HG02884 (cell line): Measurements from ENCODE around the gene BMP8A.
"Not testable (repeated sequence)": the region's sequence is repeated elsewhere in the genome, so short reads cannot be mapped to it uniquely, and the experiment has no call there.

Experiments
- ATAC-seq: cut with Tn5 transposase; IDR thresholded peaks from one replicate; pipeline ENCODE4 v1.9.1; 2021; ENCODE audit warnings: mild to moderate bottlenecking, moderate library complexity; ENCODE audit not compliant: unreplicated experiment

Gene BMP8A, protein sequence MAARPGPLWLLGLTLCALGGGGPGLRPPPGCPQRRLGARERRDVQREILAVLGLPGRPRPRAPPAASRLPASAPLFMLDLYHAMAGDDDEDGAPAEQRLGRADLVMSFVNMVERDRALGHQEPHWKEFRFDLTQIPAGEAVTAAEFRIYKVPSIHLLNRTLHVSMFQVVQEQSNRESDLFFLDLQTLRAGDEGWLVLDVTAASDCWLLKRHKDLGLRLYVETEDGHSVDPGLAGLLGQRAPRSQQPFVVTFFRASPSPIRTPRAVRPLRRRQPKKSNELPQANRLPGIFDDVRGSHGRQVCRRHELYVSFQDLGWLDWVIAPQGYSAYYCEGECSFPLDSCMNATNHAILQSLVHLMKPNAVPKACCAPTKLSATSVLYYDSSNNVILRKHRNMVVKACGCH

DNA sequence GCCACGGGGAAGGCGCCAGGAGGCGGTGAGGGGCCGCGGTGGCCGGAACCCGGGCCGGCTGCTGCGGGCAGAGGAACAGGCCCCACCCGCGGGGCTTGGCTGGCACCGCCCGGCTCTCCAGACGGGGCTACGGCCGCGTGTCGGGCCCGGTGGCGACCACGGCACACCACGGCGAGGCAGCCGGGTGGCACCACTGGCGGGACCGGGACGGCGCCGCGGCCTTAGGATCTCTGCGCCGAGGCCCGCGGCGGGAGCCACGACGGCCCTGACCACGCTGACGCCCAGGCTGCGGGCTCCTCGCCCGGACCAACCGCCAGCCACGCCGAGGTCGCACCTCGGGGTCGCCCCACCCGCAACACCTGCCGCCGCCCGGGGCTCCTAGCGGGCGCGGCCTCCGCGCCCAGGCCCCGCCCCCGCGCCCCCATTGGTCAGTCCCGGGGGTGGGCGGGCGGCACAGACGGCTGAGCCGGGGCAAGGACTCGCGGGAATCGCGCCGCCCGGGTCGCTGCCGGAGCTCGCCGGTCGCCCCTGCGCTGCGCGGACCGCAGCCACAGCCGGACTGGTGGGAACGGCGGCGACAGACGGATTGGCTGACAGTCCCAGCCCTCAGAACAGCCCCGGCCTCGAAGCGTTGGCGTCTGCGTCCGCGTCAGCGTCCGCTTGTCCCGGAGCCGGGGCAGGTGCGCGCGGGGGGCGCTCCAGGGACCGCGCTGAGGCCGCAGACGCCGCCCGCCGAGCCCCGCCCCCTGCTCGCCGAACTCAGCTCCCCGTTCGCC, at the start of gene BMP8A:
TSS of gene BMP8A (plus strand) at position 491 of the 776 bp plus-strand sequence. CDS start 356 bp downstream, outside the sequence.
- ATAC-seq: no peak

DNA sequence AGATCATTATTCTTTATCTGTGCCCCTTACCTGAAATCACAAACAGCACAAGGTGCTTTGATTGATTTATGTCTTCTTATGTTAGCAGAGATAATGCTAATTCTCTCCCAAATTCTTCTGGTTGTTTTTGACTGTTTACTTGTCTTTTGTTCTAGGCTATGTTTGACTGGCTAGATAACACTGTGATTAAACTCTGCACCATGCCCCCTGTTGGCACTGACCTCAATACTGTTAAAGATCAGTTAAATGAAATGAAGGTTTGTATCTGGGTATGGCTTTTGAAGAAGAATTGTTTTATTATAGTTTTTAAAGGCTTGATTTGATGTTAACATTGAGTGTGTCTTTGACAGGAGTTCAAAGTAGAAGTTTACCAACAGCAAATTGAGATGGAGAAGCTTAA, 49.6 kb upstream of the BMP8A start:
- no peak for ATAC-seq

DNA sequence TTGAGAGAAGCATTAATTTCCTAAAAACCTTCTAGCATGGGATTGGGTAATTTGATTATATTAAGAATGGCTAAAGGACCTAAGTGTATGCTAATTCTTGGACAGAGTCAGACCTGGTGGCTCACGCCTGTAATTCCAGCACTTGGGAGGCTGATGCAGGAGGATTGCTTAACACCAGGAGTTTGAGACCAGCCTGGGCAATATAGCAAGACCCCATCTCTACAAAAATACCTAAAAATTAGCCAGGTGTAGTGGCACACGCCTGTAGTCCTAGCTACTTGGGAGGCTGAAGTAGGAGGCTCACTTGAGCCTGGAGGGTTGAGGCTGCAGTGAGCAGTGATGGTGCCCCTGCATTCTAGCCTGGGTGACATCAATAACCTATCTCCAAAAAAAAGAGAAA, 45.9 kb upstream of the BMP8A start:
- ATAC-seq: no peak

DNA sequence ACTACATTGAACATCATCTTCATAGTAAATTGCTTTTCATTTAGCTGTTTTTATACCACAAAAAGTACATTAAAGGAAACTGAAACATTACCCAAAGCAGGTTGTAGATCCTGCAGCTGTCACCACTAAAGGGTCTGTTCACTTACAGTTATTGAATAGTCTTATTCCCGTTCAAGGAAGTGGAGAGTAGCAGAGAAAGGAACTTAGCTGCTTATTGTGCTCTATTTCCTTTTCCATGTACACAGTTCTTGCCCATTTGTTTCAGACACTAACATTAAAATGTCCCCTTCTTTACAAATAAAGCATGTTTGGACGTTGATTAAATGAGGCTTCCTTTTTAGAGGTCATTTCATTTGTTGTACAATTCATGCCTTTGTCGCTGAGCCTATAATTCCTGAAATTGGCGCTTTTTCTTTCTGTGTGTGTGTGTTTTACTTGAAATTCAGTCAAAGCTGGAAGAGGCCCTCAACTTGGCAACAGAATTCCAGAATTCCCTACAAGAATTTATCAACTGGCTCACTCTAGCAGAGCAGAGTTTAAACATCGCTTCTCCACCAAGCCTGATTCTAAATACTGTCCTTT, 44.4 kb upstream of the BMP8A start:
- ATAC-seq: no peak

DNA sequence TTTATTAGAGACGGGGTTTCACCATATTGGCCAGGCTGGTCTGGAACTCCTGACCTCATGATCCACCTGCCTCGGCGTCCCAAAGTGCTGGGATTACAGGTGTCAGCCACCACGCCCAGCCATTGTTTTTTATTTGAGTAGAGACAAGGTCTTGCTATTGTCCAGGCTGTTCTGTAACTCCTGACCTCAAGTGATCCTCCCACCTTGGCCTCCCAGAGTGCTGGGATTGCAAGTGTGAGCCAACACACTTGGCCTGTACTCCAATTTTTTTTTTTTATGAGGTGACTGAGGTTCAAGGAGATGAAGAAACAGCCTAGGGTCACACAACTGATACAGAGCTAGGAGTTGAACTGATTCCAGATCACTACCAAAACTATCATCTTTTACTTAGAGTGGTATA, 41.4 kb upstream of the BMP8A start:
- not testable (repeated sequence) for ATAC-seq

DNA sequence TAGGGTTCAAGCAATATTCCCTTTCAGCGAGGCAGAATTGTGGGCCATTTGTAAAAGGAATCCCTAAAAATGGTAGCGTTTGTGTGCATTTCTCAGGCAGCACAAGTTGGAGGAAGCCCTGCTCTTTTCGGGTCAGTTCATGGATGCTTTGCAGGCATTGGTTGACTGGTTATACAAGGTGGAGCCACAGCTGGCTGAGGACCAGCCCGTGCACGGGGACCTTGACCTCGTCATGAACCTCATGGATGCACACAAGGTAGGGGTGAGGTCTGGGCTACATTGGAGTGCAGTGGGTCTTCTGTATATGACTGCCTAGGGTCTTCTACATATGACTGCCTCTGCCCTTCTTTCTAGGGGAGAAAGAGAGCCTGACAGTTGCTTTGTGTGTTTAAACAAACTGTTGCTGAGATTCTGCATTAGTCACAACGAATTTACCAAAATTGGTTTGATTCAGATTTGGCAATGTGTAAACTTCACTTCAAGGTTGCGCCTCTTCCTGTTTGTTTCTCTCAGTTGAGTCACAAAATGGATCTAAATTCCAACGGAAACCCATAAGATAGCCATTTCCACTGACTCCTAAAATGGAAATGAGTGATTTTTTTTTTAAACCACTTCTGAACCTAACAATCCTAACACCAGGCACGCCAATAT, 40.4 kb upstream of the BMP8A start:
- ATAC-seq: no peak

DNA sequence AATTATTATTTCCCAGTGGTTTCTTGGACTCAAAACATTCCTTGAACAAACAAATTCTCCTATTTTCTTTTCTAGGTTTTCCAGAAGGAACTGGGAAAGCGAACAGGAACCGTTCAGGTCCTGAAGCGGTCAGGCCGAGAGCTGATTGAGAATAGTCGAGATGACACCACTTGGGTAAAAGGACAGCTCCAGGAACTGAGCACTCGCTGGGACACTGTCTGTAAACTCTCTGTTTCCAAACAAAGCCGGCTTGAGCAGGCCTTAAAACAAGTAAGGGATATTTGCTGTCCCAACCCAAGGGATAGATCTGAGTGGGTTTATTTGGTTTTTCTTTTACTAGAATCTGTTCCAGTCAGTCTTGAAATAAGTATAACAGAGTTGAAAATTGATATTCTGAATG, 39.4 kb upstream of the BMP8A start:
- no peak for ATAC-seq

DNA sequence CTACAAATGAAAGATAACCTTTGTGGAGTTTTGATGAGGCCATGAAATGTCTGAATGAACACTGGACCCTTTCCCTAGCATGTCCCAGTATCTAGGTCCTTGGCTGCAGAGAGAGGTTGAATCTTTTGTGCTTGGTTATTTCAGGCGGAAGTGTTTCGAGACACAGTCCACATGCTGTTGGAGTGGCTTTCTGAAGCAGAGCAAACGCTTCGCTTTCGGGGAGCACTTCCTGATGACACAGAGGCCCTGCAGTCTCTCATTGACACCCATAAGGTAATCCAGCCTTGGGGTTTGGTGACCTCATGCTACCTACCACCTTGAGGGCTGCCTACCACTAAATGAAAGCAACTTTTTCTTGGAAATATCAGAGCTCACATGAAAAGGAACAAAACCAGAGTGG, 38.9 kb upstream of the BMP8A start:
- no peak for ATAC-seq

DNA sequence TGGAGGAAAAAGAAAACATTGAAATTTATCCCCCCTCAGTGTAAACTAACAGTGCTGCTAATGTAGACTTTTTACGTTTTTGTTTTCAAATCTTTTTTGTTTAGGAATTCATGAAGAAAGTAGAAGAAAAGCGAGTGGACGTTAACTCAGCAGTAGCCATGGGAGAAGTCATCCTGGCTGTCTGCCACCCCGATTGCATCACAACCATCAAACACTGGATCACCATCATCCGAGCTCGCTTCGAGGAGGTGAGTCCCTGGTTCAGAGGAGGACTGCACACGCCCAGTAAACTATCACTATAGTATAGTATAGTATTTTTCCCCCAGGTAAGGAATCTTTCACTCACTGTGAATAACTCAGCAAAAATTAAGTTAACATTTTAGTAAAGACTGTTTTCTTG, 37.8 kb upstream of the BMP8A start:
- ATAC-seq: no peak

DNA sequence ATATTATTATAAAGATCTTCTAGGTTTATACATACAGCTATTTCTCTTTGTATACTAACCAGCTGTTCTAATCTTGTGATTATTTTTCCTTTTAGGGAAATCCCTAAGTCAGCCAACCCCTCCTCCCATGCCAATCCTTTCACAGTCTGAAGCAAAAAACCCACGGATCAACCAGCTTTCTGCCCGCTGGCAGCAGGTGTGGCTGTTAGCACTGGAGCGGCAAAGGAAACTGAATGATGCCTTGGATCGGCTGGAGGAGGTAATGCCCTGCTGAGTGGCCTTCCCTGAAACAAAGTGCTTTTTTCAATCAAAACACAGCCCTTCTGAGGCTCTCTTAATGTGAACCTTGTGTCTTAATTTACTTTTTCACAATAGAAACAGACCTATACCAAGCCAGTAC, 32.4 kb upstream of the BMP8A start:
- ATAC-seq: no peak

DNA sequence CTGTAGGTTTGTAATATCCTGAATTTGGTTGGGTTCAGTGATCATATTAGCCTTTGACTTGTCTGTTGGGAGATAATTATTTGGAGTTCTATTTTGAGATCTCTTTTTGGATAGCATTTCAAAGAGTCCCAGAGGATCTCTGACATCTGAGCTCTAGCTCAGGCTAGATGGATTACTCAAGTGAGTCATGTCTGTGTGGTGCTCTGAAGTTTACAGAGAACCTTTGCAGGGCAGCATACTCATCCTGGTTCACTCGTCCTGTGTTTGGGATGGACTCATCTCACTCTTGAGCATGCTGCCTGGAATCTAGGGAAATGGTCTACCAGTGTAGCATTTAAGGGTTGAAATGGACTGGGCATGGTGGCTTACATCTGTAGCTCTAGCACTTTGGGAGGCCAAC, 29.4 kb upstream of the BMP8A start:
- ATAC-seq: no peak

DNA sequence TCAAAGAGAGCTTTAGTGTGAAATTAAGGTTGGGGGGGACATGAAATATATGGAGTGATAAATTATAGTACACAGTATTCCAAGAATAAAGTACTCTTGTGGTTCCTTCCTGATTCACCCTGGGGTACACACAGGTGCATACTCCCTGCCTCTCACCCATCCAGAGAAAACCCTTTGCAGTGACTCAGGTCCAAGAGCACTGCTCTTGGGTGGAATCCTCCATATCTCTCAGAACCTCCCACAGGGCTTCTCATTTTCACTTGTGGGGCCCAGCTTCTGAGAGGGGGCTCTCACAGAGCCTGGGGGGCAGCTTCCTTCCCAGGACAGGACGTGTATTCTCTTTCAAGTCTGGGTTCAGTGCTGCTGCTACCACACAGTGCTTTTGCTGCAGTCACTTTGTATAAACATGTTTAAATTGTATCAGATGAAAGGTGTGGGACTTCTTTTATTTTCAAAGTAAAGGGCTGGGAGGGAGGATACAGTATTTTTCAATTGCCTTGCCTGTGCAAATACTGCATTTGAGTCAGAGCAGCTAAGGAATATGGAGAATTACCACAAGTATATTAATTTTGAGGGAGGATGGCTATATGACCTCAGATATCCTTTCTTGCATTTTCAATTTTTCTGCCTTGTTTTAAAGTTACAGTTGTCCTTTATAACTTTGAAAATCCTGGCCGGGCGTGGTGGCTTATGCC, 24.9 kb upstream of the BMP8A start:
- no peak for ATAC-seq

DNA sequence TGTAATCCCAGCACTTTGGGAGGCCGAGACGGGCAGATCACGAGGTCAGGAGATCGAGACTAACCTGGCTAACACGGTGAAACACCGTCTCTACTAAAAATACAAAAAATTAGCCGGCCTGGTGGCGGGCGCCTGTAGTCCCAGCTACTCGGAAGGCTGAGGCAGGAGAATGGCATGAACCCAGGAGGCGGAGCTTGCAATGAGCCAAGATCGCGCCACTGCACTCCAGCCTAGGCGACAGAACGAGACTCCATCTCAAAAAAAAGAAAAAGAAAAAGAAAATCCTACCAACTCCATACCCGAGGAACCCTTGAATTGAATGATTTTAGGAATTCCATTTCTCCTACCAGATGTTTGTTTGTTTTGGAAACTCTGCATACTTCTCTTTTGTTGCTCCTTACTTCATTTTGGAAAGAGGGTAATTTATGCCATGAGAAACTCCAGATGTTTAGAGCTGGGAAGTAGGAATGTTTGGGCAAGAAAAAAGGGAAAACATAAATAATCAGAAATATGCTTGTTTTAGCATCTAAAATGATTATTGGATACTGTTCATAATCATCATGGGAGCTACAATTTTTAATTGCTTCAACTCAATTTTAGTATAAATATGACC, 24.2 kb upstream of the BMP8A start:
- ATAC-seq: not testable (repeated sequence)

DNA sequence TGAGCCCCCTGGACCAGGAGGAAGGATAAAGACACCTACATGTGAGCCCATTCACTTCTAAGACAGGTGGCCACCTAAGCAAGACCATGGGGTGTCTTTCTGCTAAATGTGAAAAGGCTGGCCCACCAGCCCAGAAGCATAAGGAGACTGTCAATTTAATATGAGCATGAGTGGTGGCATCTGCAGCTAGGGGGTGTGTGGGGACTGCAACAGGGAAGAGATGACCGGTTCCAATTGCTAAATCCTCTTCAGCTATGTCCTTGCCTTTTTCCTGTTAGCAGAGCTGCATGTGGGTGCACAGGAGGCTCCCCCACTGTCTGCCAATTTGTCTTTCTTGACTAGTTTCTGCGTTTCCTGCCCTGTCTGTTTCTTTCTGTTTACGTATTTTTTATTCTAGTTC, 22.3 kb upstream of the BMP8A start:
- ATAC-seq: no peak

DNA sequence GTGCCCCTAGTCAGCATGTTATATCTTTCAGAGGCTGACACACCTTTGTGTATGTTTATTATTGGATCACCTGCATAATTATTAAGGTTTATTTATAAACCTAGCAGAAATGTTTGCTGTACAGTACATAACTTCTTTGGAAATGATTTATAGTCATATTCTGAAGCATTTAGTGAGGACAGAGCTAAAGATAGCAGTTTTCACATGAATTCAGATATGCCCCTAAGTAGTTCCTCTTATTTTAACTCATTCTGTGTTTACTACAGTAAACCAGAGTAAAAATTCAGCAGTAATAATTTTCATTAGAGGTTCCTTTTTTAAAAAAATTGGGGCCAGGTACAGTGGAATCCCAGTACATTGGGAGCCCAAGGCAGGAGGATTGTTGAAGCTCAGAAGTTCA, 21.4 kb upstream of the BMP8A start:
- ATAC-seq: no peak

DNA sequence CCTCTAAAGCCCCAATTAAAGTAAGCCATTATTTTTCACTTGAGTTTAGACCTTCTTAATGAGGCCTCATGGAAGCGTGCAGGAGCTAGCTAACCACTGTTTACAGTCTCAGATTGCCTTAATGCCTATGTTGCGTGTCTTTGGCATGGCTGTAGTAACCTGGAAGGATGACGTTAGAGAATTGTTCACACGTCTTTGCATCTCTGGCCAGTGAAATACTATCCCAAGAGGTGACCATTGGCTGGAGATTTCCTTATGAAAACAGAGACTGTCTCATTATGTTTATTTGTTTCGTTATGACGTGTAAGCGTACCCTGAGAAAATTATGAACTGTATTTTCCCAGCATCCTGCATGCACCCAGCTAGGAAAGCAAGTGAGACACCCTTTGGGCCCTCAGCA, 18.6 kb upstream of the BMP8A start:
- ATAC-seq: no peak

DNA sequence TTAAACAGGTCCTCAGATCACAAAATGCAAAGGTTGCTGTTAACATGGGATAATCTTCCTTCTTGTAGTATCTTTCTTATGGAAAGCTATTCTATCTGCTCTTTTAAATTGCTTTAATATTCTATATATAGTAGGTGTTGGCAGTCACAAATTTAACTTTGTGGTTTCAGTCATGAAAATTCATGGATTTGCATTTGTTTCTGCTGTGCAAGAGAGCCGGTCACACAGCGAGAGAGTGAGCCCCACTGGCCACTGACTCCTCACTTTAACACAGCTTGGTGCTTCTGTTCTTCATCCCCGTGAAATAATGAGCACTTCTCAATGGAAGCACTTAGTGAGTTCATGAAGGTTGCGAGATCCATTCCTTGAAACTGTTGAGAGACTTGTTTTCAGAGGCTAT, 18.1 kb upstream of the BMP8A start:
- ATAC-seq: no peak

DNA sequence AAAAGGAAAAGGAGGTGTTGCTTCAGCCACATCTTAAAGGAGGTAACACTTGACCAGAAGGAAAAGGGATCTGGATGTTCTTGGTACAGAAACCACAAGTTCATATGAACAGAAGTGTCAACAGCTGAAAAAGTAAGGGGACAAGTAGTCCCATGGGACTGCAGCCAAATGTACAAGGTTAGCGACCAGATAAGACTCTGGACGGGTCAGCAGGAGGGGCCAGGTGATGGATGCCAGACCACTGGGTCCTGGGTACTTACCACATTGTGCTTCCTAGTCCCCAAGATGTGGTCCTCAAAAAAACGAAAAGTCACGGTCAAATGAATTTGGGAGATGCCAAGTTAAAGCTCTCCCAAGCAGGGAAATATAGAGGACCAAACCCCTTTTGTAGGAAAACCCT, 16.6 kb upstream of the BMP8A start:
- ATAC-seq: no peak

DNA sequence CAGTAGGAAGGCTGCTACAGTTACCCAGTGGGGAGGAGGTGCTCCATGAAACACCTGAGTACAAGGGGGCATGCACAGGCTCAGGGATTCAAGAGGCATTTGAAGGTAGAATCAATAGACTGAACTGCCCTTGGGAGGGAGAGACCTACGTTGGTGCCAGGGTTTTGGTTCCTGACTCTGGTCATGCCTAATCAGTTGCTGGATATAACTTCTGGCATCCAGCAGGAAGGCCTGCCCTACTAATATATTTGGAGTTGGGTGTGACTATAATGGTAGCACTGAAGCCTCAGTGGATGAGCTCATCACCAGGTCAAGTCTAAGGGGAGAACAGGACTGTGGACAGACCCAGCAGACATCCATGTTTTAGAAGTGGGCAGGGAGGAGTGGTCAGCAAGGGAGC, 15.9 kb upstream of the BMP8A start:
- not testable (repeated sequence) for ATAC-seq

DNA sequence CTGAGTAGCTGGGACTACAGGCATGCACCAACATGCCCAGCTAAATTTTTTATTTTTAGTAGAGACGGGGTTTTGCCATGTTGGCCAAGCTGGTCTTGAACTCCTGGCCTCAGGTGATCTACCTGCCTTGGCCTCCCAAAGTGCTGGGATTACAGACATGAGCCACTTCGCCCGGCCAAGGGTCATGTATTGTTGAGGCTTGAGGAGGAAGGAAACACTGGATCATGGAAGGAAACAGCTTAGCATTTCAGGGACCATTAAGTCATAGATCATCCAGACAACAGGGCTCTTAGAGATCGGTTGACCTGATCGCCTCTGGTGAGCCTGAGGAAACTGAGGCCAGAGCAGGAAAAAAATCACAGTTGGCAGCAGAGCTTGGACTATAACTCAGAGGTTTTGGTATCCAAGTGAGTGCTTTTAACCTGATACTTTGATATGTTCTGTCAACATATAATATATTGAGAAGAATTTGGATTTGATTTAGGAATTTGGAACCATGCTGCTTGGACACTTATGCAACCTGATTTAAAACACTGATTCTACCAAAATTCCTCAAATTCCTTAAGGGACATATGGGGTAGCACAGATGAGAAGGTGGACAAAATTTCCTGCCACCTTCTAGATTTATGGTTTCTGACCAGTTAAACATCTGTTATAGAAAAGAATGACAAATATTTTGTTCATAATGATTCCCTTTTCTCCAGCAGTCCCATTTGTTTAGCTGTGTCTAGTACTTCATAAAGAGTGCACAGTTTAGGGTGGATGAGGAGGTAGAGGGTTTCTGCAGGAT, 13.1 kb upstream of the BMP8A start:
- ATAC-seq: no peak
